Trophoblast cell (in vitro differentiated cells and primary cell): ENCODE data around the gene FRZB.

Source experiments
- DNase-seq, 2 donors: peaks; one replicate each; pipeline ENCODE4 v3.0.0-alpha.2; 2016
- H2AFZ ChIP-seq: 2 replicates; pipeline ENCODE4 v1.6.1; 2013; ENCODE audit warnings: low read length, moderate library complexity, mild to moderate bottlenecking; ENCODE audit not compliant: insufficient read depth, poor library complexity
- H2AK5ac ChIP-seq: 2 replicates; pipeline ENCODE4 v1.6.1; 2013; ENCODE audit warnings: mild to moderate bottlenecking, low read length
- H2BK120ac ChIP-seq: 2 replicates; pipeline ENCODE4 v1.6.1; 2013; ENCODE audit warnings: low read length, mild to moderate bottlenecking, moderate library complexity; ENCODE audit not compliant: insufficient read depth, poor library complexity
- H2BK12ac ChIP-seq: 2 replicates; pipeline ENCODE4 v1.6.1; 2013; ENCODE audit warnings: mild to moderate bottlenecking, low read length, moderate library complexity
- H2BK5ac ChIP-seq: 2 replicates; pipeline ENCODE4 v1.6.1; 2013; ENCODE audit warnings: low read length, low read depth, moderate library complexity, mild to moderate bottlenecking; ENCODE audit not compliant: poor library complexity
- H3K14ac ChIP-seq: 2 replicates; pipeline ENCODE4 v1.6.1; 2013; ENCODE audit warnings: mild to moderate bottlenecking, low read length
- H3K18ac ChIP-seq: 2 replicates; pipeline ENCODE4 v1.6.1; 2013; ENCODE audit warnings: mild to moderate bottlenecking, low read length
- H3K23ac ChIP-seq: 2 replicates; pipeline ENCODE4 v1.6.1; 2013; ENCODE audit warnings: low read length
- H3K27ac ChIP-seq: 2 replicates; pipeline ENCODE4 v1.5.1; 2013; ENCODE audit warnings: low read depth, mild to moderate bottlenecking, inconsistent platforms, low read length, moderate library complexity
- H3K27me3 ChIP-seq: 2 replicates; pipeline ENCODE4 v1.6.1; 2013; ENCODE audit warnings: inconsistent platforms, mild to moderate bottlenecking, low read length, moderate library complexity; ENCODE audit not compliant: insufficient read depth
- H3K36me3 ChIP-seq, 2 experiments: 1 replicate in 1 of 2; 2 replicates in 1 of 2; pipeline ENCODE4 v1.6.1; 2013; ENCODE audit warnings: low read length in 2 of 2, mild to moderate bottlenecking in 2 of 2, moderate library complexity in 1 of 2; ENCODE audit not compliant: insufficient read depth in 2 of 2, control insufficient read depth in 1 of 2
- H3K4ac ChIP-seq: 2 replicates; pipeline ENCODE4 v1.6.1; 2013; ENCODE audit warnings: low read depth, mild to moderate bottlenecking, low read length, moderate library complexity
- H3K4me1 ChIP-seq, 2 experiments: 1 replicate in 1 of 2; 2 replicates in 1 of 2; pipeline ENCODE4 v1.6.1; 2013; ENCODE audit warnings: low read length in 2 of 2, mild to moderate bottlenecking in 2 of 2, moderate library complexity in 1 of 2; ENCODE audit not compliant: insufficient read depth in 2 of 2, control insufficient read depth in 1 of 2
- H3K4me2 ChIP-seq: 2 replicates; pipeline ENCODE4 v1.6.1; 2013; ENCODE audit warnings: inconsistent platforms, mild to moderate bottlenecking, low read length, moderate library complexity
- H3K4me3 ChIP-seq: 2 replicates; pipeline ENCODE4 v1.5.1; 2013; ENCODE audit warnings: mild to moderate bottlenecking, low read depth, low read length, inconsistent platforms
- H3K79me1 ChIP-seq: one replicate; pipeline ENCODE4 v1.6.1; 2013; ENCODE audit warnings: low read length
- H3K79me2 ChIP-seq: 2 replicates; pipeline ENCODE4 v1.6.1; 2013; ENCODE audit warnings: low read length, mild to moderate bottlenecking; ENCODE audit not compliant: control insufficient read depth, insufficient read depth, poor library complexity
- H3K9ac ChIP-seq: 2 replicates; pipeline ENCODE4 v1.6.1; 2013; ENCODE audit warnings: mild to moderate bottlenecking, low read length
- H3K9me3 ChIP-seq: 2 replicates; pipeline ENCODE4 v1.6.1; 2013; ENCODE audit warnings: low read depth, mild to moderate bottlenecking, control low read depth, inconsistent platforms, low read length; ENCODE audit not compliant: insufficient read depth
- H4K12ac ChIP-seq: 2 replicates; pipeline ENCODE4 v1.6.1; 2013; ENCODE audit warnings: low read depth, mild to moderate bottlenecking, low read length, moderate library complexity
- H4K8ac ChIP-seq: 2 replicates; pipeline ENCODE4 v1.6.1; 2013; ENCODE audit warnings: low read depth, mild to moderate bottlenecking, low read length, moderate library complexity
- H4K91ac ChIP-seq: one replicate; pipeline ENCODE4 v1.6.1; 2013; ENCODE audit warnings: low read depth, mild to moderate bottlenecking, low read length, moderate library complexity
- WGBS: extraction: QIAGEN DNeasy Blood & Tissue Kit; methylation state at CpG from one replicate; pipeline ENCODE4 v1.1.7; 2013; ENCODE audit warnings: missing lambda C conversion rate; ENCODE audit not compliant: insufficient read length, insufficient coverage; ENCODE audit errors: extremely low coverage; 5-methylcytosine and 5-hydroxymethylcytosine counted together

FRZB gene

DNA sequence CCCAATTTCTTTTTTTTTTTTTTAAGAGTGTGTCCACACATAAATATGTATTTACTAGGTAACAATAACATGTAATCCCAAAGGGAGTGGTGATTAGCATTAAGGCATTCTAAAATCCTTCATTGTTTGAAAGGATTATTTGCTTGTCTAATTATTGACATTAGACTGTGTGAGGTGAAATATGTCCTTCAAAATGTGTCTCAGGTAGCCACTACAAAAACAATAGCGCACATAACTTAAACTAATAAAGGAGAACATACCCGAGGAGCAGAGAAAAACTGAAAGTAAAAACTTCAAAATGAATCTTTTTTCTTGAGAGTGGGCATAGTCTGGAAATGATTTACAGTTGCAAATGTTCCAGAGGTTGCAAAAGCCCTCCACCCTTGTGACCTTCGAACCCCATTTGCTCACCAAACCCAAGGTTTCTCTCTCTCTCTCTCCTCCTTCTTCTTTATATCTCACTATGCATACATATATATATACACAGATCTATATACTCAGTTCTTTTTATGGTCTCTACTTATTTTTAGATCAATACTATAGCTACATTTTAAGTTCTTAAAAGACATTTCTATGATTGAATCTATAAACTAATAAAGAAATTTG is 24.4 kb upstream of the FRZB start:
- DNase-seq = no peak
- no peak overlapping the region for H2BK120ac ChIP-seq
- no peaks in the 10 kb centered on the region for H3K79me2 ChIP-seq
- no peak overlapping the region for H4K12ac ChIP-seq
- no peak overlapping the region for H4K8ac ChIP-seq
- H2BK5ac ChIP-seq = no peak overlapping the region
- peaks cover 0 to 2% of the 10 kb centered on the region in 2 experiments for H3K36me3 ChIP-seq
- H3K9me3 ChIP-seq = peaks cover 2% of the 10 kb centered on the region
- no peak overlapping the region for H3K23ac ChIP-seq
- no peak overlapping the region for H3K18ac ChIP-seq
- no peak overlapping the region for H3K4ac ChIP-seq
- H3K27me3 ChIP-seq = no peaks in the 10 kb centered on the region
- H2AFZ ChIP-seq = no peak overlapping the region
- no peaks in the 10 kb centered on the region for H3K4me1 ChIP-seq
- no peak overlapping the region for H2BK12ac ChIP-seq
- WGBS = no CpG with 5 or more reads among the region's 3 CpGs
- no peaks in the 10 kb centered on the region for H3K79me1 ChIP-seq
- no peak overlapping the region for H3K4me3 ChIP-seq
- H3K14ac ChIP-seq = no peak overlapping the region
- H3K4me2 ChIP-seq = no peak overlapping the region
- no peak overlapping the region for H4K91ac ChIP-seq
- no peak overlapping the region for H3K9ac ChIP-seq
- H2AK5ac ChIP-seq = no peak overlapping the region
- no peak overlapping the region for H3K27ac ChIP-seq

DNA sequence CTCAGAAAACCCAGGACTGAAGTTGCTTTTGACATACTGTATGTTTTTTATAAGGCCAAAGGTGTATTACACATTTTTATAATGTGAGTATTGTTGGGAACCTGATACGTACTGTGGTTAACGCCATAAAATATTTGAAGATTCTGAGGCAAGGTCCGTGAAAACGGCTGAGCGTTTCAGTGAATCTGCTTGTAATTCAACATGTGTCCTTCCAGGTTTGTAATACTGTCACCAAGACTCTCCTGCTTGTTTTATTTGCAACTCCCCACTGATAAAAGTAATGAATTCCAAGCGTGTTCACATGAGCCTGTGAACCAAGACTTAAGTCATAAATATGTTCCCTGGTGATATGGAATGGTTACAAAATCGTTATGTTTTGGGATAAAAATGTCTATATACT is 23.9 kb upstream of the FRZB start:
- Histone ChIP-seq H3K14ac (no peak overlapping the region), H3K18ac (no peak overlapping the region), H3K4ac (no peak overlapping the region), H3K9ac (no peak overlapping the region), H2BK120ac (no peak overlapping the region), H3K4me1 (no peaks in the 10 kb centered on the region), H2BK5ac (no peak overlapping the region), H3K4me2 (no peak overlapping the region), H3K9me3 (peaks cover 2% of the 10 kb centered on the region), H3K27me3 (no peaks in the 10 kb centered on the region), H3K4me3 (no peak overlapping the region), H3K27ac (no peak overlapping the region), H3K23ac (no peak overlapping the region), H3K36me3 (peaks cover 0 to 2% of the 10 kb centered on the region in 2 experiments), H4K12ac (no peak overlapping the region), H4K91ac (no peak overlapping the region), H2AK5ac (no peak overlapping the region), H3K79me1 (no peaks in the 10 kb centered on the region), H2AFZ (no peak overlapping the region), H3K79me2 (no peaks in the 10 kb centered on the region), H4K8ac (no peak overlapping the region), H2BK12ac (no peak overlapping the region)
- DNase-seq = no peak
- no CpG with 5 or more reads among the region's 7 CpGs for WGBS

DNA sequence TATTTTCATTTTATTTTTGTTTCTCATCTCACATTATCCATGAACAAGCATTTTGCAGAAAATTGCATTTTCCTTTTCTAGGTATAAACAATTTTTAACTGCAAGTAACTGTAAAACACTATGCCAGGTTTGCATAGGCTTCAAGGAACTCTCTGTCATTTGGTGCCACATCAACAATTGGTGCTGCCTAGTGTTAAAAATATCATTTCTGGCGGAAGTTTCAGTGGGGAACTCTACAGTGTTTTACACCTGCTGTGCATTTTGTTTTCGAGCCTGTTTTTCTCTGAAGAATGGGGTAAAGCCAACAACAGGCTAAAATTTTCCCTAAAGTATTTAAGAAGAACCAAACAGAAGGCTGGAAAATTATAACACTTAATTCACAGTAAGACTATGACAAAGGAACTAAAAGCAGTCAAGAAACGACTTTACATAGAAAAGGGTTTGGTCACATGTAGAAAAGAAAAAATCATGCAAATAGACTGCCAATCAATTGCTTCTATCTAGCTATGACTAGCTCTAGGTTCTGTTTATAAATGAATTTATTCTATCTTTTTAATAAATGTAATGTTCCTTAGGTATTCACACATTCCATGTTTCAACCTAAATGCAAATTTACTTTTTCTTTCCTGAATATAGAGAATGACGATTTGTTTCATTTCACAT is 21.4 kb upstream of the FRZB start:
- Histone ChIP-seq H4K12ac (no peak overlapping the region), H2BK120ac (no peak overlapping the region)
- WGBS = no CpG with 5 or more reads among the region's 4 CpGs

GRCh38 chr2:182887093-182887492 is 20.7 kb upstream of the FRZB start:
- no peak overlapping the region for H3K4ac ChIP-seq
- H3K27ac ChIP-seq = no peak overlapping the region
- H3K4me3 ChIP-seq = no peak overlapping the region
- no peak overlapping the region for H2AFZ ChIP-seq
- H3K79me1 ChIP-seq = no peaks in the 10 kb centered on the region
- no CpG with 5 or more reads among the region's 6 CpGs for WGBS
- H3K4me2 ChIP-seq = no peak overlapping the region
- no peaks in the 10 kb centered on the region for H3K36me3 ChIP-seq
- no peak overlapping the region for H2AK5ac ChIP-seq
- no peak overlapping the region for H3K14ac ChIP-seq
- no peak overlapping the region for H4K91ac ChIP-seq
- no peak overlapping the region for H3K18ac ChIP-seq
- no peak overlapping the region for H2BK120ac ChIP-seq
- H3K9me3 ChIP-seq = no peaks in the 10 kb centered on the region
- no peak overlapping the region for H4K12ac ChIP-seq
- no peak overlapping the region for H2BK12ac ChIP-seq
- no peaks in the 10 kb centered on the region for H3K79me2 ChIP-seq
- no peaks in the 10 kb centered on the region for H3K4me1 ChIP-seq
- no peak overlapping the region for H2BK5ac ChIP-seq
- H3K9ac ChIP-seq = no peak overlapping the region
- no peak for DNase-seq
- H3K23ac ChIP-seq = no peak overlapping the region
- H3K27me3 ChIP-seq = no peaks in the 10 kb centered on the region
- no peak overlapping the region for H4K8ac ChIP-seq

More for the DNA sequence above, 21.4 kb upstream of the FRZB start:
- Histone ChIP-seq H3K79me2 (no peaks in the 10 kb centered on the region), H3K4me2 (no peak overlapping the region), H3K9me3 (no peaks in the 10 kb centered on the region), H4K8ac (no peak overlapping the region), H3K4ac (no peak overlapping the region), H3K18ac (no peak overlapping the region), H3K36me3 (no peaks in the 10 kb centered on the region), H2BK5ac (no peak overlapping the region), H2AK5ac (no peak overlapping the region), H3K4me1 (no peaks in the 10 kb centered on the region), H4K91ac (no peak overlapping the region), H3K27ac (no peak overlapping the region), H3K23ac (no peak overlapping the region), H3K79me1 (no peaks in the 10 kb centered on the region), H3K14ac (no peak overlapping the region), H3K9ac (no peak overlapping the region), H3K27me3 (no peaks in the 10 kb centered on the region), H2BK12ac (no peak overlapping the region), H2AFZ (no peak overlapping the region), H3K4me3 (no peak overlapping the region)
- no peak for DNase-seq
